ENCODE measurements around the gene ARRB1. TPM values are rescaled to one million over a fixed set of nuclear protein-coding genes. Genes with fewer than 3 reads are reported as not detected.

The ARRB1 gene
- total and polyA plus RNA-seq, 9 of the 15 experiments (the other 6 are each of a cell fraction or from before 2014, with no cell fraction given): 6.6 to 45.4 (median 28.5) TPM

DNA sequence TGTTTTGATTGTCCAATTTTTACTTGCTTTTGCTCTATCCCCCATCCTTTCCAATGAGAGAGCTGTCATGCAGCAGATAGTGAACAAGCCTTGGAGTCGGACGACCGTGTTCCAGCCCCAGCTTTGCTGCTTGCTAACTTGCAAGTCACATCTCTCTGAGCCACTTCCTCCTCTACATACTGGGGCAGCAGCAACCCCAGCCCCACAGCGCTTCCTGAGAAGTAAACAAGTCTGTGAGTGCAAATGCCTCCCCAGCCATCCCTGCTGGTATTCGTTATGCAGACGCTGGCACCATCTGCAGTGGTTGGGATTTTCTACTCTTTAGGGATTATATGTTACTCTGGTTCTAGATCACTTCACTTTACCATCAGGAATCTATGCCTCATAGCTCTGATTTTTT is 75.9 kb downstream of the ARRB1 start:
- peaks cover 73% of the 10 kb centered on the region for H3K36me3 ChIP-seq (ENCODE audit: control insufficient read depth, insufficient read depth, low read length)
- 84% methylated on average over 6 of the region's 6 CpGs for WGBS (ENCODE audit: insufficient coverage, low coverage, missing lambda C conversion rate)
- no peaks in the 10 kb centered on the region for H3K27me3 ChIP-seq (ENCODE audit: control insufficient read depth in 2 of 2, insufficient read depth in 2 of 2, low read length in 2 of 2)
- ATAC-seq (no peak), DNase-seq (ENCODE audit: extremely low read depth in 1 of 4, low spot score in 3 of 4) (no peak), FAIRE-seq (no peak)
- H3K27ac ChIP-seq (ENCODE audit: extremely low read depth, low read depth, low read length): no peak overlapping the region
- no peak overlapping the region for H3K9ac ChIP-seq (ENCODE audit: insufficient read depth in 1 of 2, low read depth in 2 of 2, low read length in 2 of 2)
- CTCF ChIA-PET (ENCODE audit: low intra/inter-chr PET ratio): no interaction called here
- no peak overlapping the region for H2AFZ ChIP-seq (ENCODE audit: low read depth, low read length)
- H3K4me3 ChIP-seq: no peak overlapping the region
- no peaks in the 10 kb centered on the region for H3K9me3 ChIP-seq (replicated peaks; ENCODE audit: control insufficient read depth, insufficient read depth, low read depth, low read length)
- H3K79me2 ChIP-seq (ENCODE audit: control insufficient read depth, insufficient read depth, low read length): no peaks in the 10 kb centered on the region
- TF ChIP-seq, protein P1, sequence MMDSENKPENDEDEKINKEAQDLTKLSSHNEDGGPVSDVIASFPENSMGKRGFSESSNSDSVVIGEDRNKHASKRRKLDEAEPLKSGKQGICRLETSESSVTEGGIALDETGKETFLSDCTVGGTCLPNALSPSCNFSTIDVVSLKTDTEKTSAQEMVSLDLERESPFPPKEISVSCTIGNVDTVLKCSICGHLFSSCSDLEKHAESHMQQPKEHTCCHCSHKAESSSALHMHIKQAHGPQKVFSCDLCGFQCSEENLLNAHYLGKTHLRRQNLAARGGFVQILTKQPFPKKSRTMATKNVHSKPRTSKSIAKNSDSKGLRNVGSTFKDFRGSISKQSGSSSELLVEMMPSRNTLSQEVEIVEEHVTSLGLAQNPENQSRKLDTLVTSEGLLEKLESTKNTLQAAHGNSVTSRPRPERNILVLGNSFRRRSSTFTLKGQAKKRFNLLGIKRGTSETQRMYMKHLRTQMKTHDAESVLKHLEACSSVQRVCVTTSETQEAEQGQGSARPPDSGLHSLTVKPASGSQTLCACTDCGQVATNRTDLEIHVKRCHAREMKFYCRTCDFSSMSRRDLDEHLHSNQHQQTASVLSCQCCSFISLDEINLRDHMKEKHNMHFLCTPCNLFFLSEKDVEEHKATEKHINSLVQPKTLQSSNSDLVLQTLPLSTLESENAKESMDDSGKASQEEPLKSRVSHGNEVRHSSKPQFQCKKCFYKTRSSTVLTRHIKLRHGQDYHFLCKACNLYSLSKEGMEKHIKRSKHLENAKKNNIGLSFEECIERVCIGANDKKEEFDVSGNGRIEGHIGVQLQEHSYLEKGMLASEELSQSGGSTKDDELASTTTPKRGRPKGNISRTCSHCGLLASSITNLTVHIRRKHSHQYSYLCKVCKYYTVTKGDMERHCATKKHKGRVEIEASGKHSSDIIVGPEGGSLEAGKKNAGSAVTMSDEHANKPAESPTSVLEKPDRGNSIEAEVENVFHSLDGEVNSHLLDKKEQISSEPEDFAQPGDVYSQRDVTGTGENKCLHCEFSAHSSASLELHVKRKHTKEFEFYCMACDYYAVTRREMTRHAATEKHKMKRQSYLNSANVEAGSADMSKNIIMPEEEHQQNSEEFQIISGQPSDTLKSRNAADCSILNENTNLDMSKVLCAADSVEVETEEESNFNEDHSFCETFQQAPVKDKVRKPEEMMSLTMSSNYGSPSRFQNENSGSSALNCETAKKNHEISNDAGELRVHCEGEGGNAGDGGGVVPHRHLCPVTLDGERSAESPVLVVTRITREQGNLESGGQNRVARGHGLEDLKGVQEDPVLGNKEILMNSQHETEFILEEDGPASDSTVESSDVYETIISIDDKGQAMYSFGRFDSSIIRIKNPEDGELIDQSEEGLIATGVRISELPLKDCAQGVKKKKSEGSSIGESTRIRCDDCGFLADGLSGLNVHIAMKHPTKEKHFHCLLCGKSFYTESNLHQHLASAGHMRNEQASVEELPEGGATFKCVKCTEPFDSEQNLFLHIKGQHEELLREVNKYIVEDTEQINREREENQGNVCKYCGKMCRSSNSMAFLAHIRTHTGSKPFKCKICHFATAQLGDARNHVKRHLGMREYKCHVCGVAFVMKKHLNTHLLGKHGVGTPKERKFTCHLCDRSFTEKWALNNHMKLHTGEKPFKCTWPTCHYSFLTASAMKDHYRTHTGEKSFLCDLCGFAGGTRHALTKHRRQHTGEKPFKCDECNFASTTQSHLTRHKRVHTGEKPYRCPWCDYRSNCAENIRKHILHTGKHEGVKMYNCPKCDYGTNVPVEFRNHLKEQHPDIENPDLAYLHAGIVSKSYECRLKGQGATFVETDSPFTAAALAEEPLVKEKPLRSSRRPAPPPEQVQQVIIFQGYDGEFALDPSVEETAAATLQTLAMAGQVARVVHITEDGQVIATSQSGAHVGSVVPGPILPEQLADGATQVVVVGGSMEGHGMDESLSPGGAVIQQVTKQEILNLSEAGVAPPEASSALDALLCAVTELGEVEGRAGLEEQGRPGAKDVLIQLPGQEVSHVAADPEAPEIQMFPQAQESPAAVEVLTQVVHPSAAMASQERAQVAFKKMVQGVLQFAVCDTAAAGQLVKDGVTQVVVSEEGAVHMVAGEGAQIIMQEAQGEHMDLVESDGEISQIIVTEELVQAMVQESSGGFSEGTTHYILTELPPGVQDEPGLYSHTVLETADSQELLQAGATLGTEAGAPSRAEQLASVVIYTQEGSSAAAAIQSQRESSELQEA (IDR thresholded peaks at IDR 0.05; ENCODE audit: low read depth): no peak
- TF ChIP-seq BRD9 (IDR thresholded peaks at IDR 0.05; ENCODE audit: low read depth, partially characterized antibody): no peak
- TF ChIP-seq ZNF311 (CRISPR knock-in tag; IDR thresholded peaks at IDR 0.05): no peak
- no peak for TF ChIP-seq TAF15 (IDR thresholded peaks at IDR 0.05; ENCODE audit: low read depth, low read length)
- no peak for TF ChIP-seq SUPT5H (IDR thresholded peaks at IDR 0.05)
- no peak for TF ChIP-seq SIN3A (IDR thresholded peaks at IDR 0.05; ENCODE audit: borderline replicate concordance in 2 of 2, control insufficient read depth in 1 of 2, low read depth in 2 of 2, low read length in 2 of 2)
- no peak for TF ChIP-seq POLR2A (conservative IDR thresholded peaks at IDR 0.05)
- TF ChIP-seq ZNF165 (CRISPR knock-in tag; IDR thresholded peaks at IDR 0.05; ENCODE audit: borderline replicate concordance): no peak
- TF ChIP-seq RUNX1 (IDR thresholded peaks at IDR 0.05; ENCODE audit: low read depth): no peak
- TF ChIP-seq, protein P2, sequence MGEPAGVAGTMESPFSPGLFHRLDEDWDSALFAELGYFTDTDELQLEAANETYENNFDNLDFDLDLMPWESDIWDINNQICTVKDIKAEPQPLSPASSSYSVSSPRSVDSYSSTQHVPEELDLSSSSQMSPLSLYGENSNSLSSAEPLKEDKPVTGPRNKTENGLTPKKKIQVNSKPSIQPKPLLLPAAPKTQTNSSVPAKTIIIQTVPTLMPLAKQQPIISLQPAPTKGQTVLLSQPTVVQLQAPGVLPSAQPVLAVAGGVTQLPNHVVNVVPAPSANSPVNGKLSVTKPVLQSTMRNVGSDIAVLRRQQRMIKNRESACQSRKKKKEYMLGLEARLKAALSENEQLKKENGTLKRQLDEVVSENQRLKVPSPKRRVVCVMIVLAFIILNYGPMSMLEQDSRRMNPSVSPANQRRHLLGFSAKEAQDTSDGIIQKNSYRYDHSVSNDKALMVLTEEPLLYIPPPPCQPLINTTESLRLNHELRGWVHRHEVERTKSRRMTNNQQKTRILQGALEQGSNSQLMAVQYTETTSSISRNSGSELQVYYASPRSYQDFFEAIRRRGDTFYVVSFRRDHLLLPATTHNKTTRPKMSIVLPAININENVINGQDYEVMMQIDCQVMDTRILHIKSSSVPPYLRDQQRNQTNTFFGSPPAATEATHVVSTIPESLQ (CRISPR knock-in tag; IDR thresholded peaks at IDR 0.05): no peak
- POLR2A ChIA-PET: interaction anchor here (0.6 to 2.3 kb wide), 5 partner anchors 12 to 960 kb away, joined by 3 to 7 read pairs (median 3); no protein-coding TSS in a partner anchor
- intact Hi-C loops (cut with micrococcal nuclease): no loop called here
- in situ Hi-C loops (cut with MboI): loop anchor here (5.0 kb wide), 1 partner anchor 107 kb away; no protein-coding TSS in a partner anchor
- no peak overlapping the region for H3K4me2 ChIP-seq (ENCODE audit: insufficient read depth, low read length)
- H4K20me1 ChIP-seq (replicated peaks; ENCODE audit: control insufficient read depth, insufficient read depth, low read length): 0 out of 2 replicates have a peak, but pooled peaks cover 2% of the 10 kb centered on the region
- no TSS peak for BruUV-seq (replicated peaks)
- H3K4me1 ChIP-seq (replicated peaks in 1 of 2; ENCODE audit: control insufficient read depth in 2 of 2, insufficient read depth in 2 of 2, low read length in 2 of 2): peaks cover 0 to 3% of the 10 kb centered on the region in 2 experiments; a peak in 1 of 5 replicates
- H3K9me1 ChIP-seq (ENCODE audit: control insufficient read depth, insufficient read depth, low read length): peaks cover 4% of the 10 kb centered on the region
